Small intestine (tissue), 7 donors: ENCODE results near the gene GPAT2. TPM values are rescaled to one million over a fixed set of nuclear protein-coding genes. Genes with fewer than 3 reads are reported as not detected.
"Not testable (repeated sequence)": the region's sequence is repeated elsewhere in the genome, so short reads cannot be mapped to it uniquely, and the experiment has no call there.

ENCODE experiments used
- DNase-seq, 2 donors: peaks; one replicate each; pipeline versions ENCODE4 v3.0.0 to v3.0.0-alpha.2; 2013
- FAIRE-seq: peaks from 2 replicates; lab custom pipeline; 2012; peaks lifted over from hg19 to GRCh38; lab: Jason Lieb, UNC
- H3K27ac ChIP-seq, 3 donors: one replicate each; pipeline ENCODE4 v1.5.1; 2013; ENCODE audit warnings: low read length in 2 of 3, mild to moderate bottlenecking in 2 of 3, control low read depth in 1 of 3, inconsistent platforms in 1 of 3, low read depth in 1 of 3, moderate library complexity in 1 of 3
- H3K27me3 ChIP-seq, 3 donors: one replicate each; pipeline ENCODE4 v1.6.1; 2013; ENCODE audit warnings: low read length in 3 of 3, inconsistent platforms in 1 of 3; ENCODE audit not compliant: control insufficient read depth in 3 of 3, insufficient read depth in 3 of 3
- H3K36me3 ChIP-seq, 3 donors: one replicate each; pipeline ENCODE4 v1.6.1; 2013; ENCODE audit warnings: low read length in 3 of 3, inconsistent platforms in 1 of 3, low read depth in 1 of 3, mild to moderate bottlenecking in 1 of 3, moderate library complexity in 1 of 3; ENCODE audit not compliant: control insufficient read depth in 3 of 3, insufficient read depth in 2 of 3
- H3K4me1 ChIP-seq, 3 donors: one replicate each; pipeline ENCODE4 v1.6.1; 2013; ENCODE audit warnings: low read length in 2 of 3, inconsistent platforms in 1 of 3, low read depth in 1 of 3, mild to moderate bottlenecking in 1 of 3, moderate library complexity in 1 of 3; ENCODE audit not compliant: control insufficient read depth in 3 of 3, insufficient read depth in 2 of 3
- H3K4me3 ChIP-seq, 3 donors: one replicate each; pipeline ENCODE4 v1.5.1; 2013; ENCODE audit warnings: low read length in 3 of 3, control low read depth in 1 of 3, inconsistent platforms in 1 of 3, low read depth in 1 of 3, mild to moderate bottlenecking in 1 of 3, moderate library complexity in 1 of 3
- H3K9me3 ChIP-seq, 2 donors: one replicate each; pipeline ENCODE4 v1.6.1; 2013; ENCODE audit warnings: low read depth in 1 of 2, low read length in 1 of 2; ENCODE audit not compliant: control insufficient read depth in 2 of 2, insufficient read depth in 1 of 2
- WGBS, 3 donors: extraction: QIAGEN DNeasy Blood & Tissue Kit; methylation state at CpG; one replicate each; pipeline ENCODE4 v1.1.7; 2013; 5-methylcytosine and 5-hydroxymethylcytosine counted together
- polyA plus RNA-seq, 4 donors: library from polyadenylated mRNA; stranded (reverse) in 3 of 4; unstranded in 1 of 4; fragments of 200-250 nt in 3 of 4; fragments of 120-200 nt in 1 of 4; gene quantifications; one replicate each; pipeline versions ENCODE4 v1.2.1 to v1.2.3, GENCODE V29; 2013
- donor health status: healthy with polysubstance abuse.
- donor health status: control.
- donor health status: control.
- donor health status: Bipolar disorder and iron deficiency.
- donor health status: healthy.

Gene GPAT2
- polyA plus RNA-seq, 4 donors = 0.22 to 6.5 (median 0.93) TPM; not detected in 1

DNA sequence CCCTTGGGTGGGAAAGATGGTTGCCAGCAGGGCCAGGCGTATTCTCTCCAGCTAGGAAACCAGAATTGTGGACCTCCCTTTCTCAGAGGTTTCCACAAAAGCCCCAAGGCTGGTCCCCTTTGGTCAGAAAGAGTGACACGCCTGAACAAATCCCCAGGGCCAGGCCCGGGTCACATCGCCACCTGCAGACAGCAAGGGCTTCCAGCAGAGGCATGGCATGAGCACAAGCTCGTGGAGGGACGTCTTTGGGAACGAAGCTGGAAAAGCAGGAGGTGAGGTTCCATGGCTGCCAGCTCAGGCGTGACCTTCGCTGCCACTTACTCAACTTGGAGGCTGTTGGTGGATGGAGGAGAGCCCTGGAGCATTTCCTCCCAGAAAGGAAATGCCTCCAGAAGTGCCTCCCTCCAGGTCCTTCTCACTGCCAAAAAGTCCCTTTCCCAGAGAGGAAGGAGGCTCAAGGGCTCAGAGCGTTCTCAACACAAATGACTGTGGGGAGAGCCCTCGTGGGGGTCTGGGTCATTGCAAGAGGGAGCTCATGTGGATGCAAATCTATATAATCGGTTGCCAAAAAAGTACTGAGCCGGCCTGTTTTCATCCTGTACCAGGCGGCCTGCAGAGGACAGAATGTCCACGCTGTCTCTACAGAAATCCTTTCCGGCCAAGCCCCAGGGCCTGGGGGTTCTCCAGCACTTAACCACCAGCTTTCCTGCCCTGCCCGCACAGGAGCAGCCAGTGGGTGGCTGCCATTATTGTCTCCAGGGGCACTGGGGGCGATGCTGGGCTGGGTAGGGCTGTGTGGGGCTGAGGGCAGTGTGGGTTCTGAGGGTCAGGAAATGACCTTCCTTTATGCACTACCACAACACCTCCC lies 14.6 kb upstream of the GPAT2 start:
- not testable (repeated sequence) for DNase-seq, H3K4me3 ChIP-seq, H3K4me1 ChIP-seq, H3K9me3 ChIP-seq, H3K36me3 ChIP-seq, FAIRE-seq, H3K27ac ChIP-seq, H3K27me3 ChIP-seq
- WGBS, 3 donors = 34 to 47% (median 40%) methylated on average over 9 to 11 of the region's 18 CpGs

DNA sequence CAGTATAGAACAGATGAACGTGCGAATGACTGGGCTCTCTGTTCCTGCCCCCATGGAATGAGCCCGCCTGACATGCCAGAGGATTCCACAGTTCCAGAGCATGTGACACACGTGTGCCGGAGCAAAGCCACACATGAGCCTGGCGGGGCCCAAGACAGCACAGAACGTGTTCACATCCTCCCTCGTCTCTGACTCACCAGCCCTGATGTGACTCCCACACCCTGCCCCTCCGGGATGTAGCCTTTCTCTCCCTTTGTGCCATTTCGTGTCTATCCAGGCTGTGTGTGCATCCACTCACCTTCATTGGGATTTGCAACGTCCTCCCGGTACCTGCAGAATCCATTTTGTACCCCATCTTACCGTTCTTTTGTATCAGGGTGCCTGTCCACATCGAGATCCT lies 838 bp upstream of the GPAT2 start:
- H3K4me1 ChIP-seq, H3K9me3 ChIP-seq, H3K36me3 ChIP-seq, H3K4me3 ChIP-seq, DNase-seq, H3K27ac ChIP-seq, H3K27me3 ChIP-seq, FAIRE-seq: not testable (repeated sequence)
- no CpG with 5 or more reads among the region's 14 CpGs for WGBS, 3 donors

GRCh38 chr2:96033997-96034396 lies 719 bp downstream of the GPAT2 start:
- DNase-seq, H3K4me1 ChIP-seq, H3K9me3 ChIP-seq, H3K36me3 ChIP-seq, H3K27me3 ChIP-seq, H3K27ac ChIP-seq, H3K4me3 ChIP-seq: not testable (repeated sequence)
- peak; percentile 55 for FAIRE-seq
- no CpG with 5 or more reads among the region's 9 CpGs for WGBS, 3 donors

- no CpG with 5 or more reads among the region's 16 CpGs for WGBS, 3 donors
- H3K27ac ChIP-seq, H3K4me3 ChIP-seq, H3K36me3 ChIP-seq, FAIRE-seq, H3K9me3 ChIP-seq, H3K4me1 ChIP-seq, DNase-seq, H3K27me3 ChIP-seq: not testable (repeated sequence)
Measured at GRCh38 chr2:96027725-96028325, 6.9 kb downstream of the GPAT2 start.

GRCh38 chr2:96025755-96026154 lies 9.0 kb downstream of the GPAT2 start:
- 95 to 100% (median 96%) methylated on average over 5 to 6 of the region's 6 CpGs for WGBS, 3 donors
- not testable (repeated sequence) for H3K9me3 ChIP-seq, H3K27ac ChIP-seq, FAIRE-seq, H3K27me3 ChIP-seq, H3K36me3 ChIP-seq, H3K4me3 ChIP-seq, H3K4me1 ChIP-seq, DNase-seq

GRCh38 chr2:96025194-96025492 lies 9.6 kb downstream of the GPAT2 start:
- H3K4me3 ChIP-seq = no peak overlapping the region
- no peaks in the 10 kb centered on the region for H3K36me3 ChIP-seq
- H3K27ac ChIP-seq = no peak overlapping the region
- DNase-seq (no peak), FAIRE-seq (no peak)
- no peaks in the 10 kb centered on the region for H3K4me1 ChIP-seq
- no peaks in the 10 kb centered on the region for H3K27me3 ChIP-seq
- WGBS, 3 donors = 79 to 89% (median 86%) methylated on average over 4 of the region's 4 CpGs
- no peaks in the 10 kb centered on the region for H3K9me3 ChIP-seq

- DNase-seq (no peak), FAIRE-seq (no peak)
- H3K4me1 ChIP-seq = no peaks in the 10 kb centered on the region
- H3K9me3 ChIP-seq = no peaks in the 10 kb centered on the region
- no peaks in the 10 kb centered on the region for H3K36me3 ChIP-seq
- H3K27me3 ChIP-seq = no peaks in the 10 kb centered on the region
- no peak overlapping the region for H3K4me3 ChIP-seq
- WGBS, 3 donors = 88 to 90% (median 89%) methylated on average over 26 to 27 of the region's 27 CpGs
- no peak overlapping the region for H3K27ac ChIP-seq
Measured at GRCh38 chr2:96024336-96025193, 10.2 kb downstream of the GPAT2 start.

DNA sequence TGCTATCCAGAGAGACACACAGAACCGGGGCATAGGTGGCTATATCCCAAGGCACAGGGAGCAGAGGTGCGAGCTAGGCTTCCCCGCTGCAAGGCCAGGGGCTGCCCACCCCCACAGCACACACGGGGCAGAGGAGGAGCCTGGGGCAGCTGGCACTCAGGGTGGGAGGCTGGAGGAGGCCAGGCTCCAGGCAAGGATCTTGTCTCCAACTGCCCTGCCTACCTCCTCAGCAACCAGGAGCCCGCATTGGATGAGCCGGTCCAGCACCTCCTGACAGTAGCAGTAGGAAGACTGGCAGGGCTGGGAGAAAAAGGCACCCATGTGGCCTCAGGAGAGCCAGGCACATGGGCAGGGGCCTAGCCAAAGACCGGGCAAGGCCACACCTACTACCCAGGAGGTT lies 11.0 kb downstream of the GPAT2 start:
- H3K9me3 ChIP-seq, DNase-seq, H3K36me3 ChIP-seq, FAIRE-seq, H3K4me3 ChIP-seq, H3K4me1 ChIP-seq, H3K27ac ChIP-seq, H3K27me3 ChIP-seq: not testable (repeated sequence)
- WGBS, 3 donors = 82 to 88% (median 86%) methylated on average over 6 to 7 of the region's 7 CpGs
